ENCODE results near the gene SLC16A8. TPM values are rescaled to one million over a fixed set of nuclear protein-coding genes. Genes with fewer than 3 reads are reported as not detected.
"Not testable (repeated sequence)": the region's sequence is repeated elsewhere in the genome, so short reads cannot be mapped to it uniquely, and the experiment has no call there.

Gene SLC16A8
- total RNA-seq, 1 donor from 2014 or later = not detected

DNA sequence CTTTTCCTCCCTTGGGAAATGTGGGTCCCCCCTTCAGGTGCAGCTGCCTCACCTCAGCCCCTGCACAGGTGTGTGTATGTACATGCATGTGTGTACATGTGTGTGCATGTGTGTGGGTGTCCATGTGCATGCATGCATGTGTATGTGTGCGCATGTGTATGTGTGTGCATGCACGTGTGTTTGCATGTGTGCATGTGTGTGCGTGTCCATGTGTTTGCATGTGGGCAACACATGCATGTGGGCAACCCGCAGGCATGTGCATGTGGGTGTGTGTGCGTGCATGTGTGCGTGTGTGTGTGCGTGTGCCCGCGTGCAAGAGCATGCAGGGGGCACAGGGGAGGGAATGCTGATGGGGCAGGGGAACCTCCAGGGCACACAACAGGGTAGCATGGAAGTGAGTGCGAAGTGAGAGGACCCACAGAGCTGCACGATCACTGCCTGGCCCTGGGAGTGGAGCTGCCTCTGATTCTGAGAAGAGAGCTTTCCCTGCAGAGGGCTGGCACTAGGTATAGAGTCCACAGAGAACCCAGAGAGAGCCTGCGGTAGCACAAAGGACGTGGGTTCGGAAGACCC lies 41.1 kb upstream of the SLC16A8 start:
- no peak for DNase-seq (ENCODE audit: extremely low spot score, unreplicated experiment)
- H3K4me3 Mint-ChIP-seq = no peak overlapping the region
- TF ChIP-seq, protein P1, sequence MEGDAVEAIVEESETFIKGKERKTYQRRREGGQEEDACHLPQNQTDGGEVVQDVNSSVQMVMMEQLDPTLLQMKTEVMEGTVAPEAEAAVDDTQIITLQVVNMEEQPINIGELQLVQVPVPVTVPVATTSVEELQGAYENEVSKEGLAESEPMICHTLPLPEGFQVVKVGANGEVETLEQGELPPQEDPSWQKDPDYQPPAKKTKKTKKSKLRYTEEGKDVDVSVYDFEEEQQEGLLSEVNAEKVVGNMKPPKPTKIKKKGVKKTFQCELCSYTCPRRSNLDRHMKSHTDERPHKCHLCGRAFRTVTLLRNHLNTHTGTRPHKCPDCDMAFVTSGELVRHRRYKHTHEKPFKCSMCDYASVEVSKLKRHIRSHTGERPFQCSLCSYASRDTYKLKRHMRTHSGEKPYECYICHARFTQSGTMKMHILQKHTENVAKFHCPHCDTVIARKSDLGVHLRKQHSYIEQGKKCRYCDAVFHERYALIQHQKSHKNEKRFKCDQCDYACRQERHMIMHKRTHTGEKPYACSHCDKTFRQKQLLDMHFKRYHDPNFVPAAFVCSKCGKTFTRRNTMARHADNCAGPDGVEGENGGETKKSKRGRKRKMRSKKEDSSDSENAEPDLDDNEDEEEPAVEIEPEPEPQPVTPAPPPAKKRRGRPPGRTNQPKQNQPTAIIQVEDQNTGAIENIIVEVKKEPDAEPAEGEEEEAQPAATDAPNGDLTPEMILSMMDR (conservative IDR thresholded peaks at IDR 0.05) = no peak
- H3K27me3 Mint-ChIP-seq = no peaks in the 10 kb centered on the region
- H3K4me1 Mint-ChIP-seq (ENCODE audit: unreplicated experiment) = peaks cover 3% of the 10 kb centered on the region
- no peaks in the 10 kb centered on the region for H3K9me3 Mint-ChIP-seq
- no peak overlapping the region for H3K27ac Mint-ChIP-seq
- H3K36me3 Mint-ChIP-seq = no peaks in the 10 kb centered on the region

DNA sequence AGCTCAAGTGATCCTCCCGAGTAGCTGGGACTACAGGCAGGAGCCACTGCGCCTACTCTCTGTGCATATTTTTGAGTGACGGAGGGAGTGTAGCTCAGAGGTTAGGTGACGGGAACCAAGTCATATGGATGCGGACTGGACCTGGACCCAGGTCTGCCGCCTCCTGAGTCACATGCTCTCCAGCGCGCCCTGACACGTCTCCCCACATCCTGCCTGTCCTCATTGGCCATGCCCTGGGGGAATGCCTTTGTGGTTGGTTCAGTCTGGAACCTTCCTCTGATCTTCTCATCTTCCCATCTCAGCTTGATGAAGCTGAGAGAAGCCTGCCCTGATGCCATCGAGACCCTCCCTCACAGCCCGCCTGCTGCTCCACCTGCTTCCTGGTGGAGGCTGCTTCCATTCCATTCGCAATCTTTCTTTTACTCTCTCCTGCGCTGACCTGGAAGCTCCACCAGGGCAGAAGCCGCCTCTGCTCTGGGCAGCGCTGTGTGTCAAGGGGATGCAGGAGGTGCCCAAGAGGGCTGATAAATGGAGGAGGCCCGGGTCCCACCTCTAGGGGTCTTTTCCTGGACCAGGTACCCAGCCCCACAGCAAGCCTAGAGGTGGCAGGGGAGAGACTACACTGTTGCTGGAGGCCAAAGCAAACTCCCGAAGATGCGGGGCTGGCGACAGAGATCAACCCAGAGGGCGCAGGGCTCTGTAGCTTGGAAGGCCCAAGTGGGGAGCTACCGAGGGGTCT lies 40.4 kb upstream of the SLC16A8 start:
- TF ChIP-seq, protein P1 (conservative IDR thresholded peaks at IDR 0.05) = no peak
- Mint-ChIP-seq H3K9me3 (no peaks in the 10 kb centered on the region), H3K36me3 (no peaks in the 10 kb centered on the region), H3K27ac (no peak overlapping the region), H3K4me3 (no peak overlapping the region), H3K4me1 (ENCODE audit: unreplicated experiment) (peaks cover 3% of the 10 kb centered on the region), H3K27me3 (no peaks in the 10 kb centered on the region)
- DNase-seq (ENCODE audit: extremely low spot score, unreplicated experiment) = no peak

DNA sequence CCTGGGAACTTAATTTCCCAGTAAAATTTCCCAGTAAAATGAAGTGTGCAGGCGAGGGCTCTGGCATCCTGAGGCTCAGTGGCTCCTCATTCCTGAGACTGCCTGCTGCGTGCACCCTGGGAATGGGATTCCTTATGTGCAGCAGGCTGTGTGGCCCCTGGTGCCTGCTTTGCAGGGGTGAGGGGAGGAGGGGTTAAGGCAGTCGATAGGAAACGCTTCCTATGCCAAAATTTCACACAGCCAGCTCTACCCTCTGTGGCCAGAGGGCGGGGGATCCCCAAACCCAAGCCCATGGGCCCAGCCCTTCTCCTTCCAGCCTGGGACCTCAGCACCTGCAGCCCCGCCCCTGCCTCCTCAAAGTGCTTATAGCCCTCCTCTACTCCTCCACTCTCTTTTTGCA lies 38.6 kb upstream of the SLC16A8 start:
- H3K27ac Mint-ChIP-seq = no peak overlapping the region
- DNase-seq (ENCODE audit: extremely low spot score, unreplicated experiment) = no peak
- no peaks in the 10 kb centered on the region for H3K9me3 Mint-ChIP-seq
- no peaks in the 10 kb centered on the region for H3K27me3 Mint-ChIP-seq
- peaks cover 3% of the 10 kb centered on the region for H3K4me1 Mint-ChIP-seq (ENCODE audit: unreplicated experiment)
- TF ChIP-seq, protein P1 (conservative IDR thresholded peaks at IDR 0.05) = no peak
- no peak overlapping the region for H3K4me3 Mint-ChIP-seq
- H3K36me3 Mint-ChIP-seq = no peaks in the 10 kb centered on the region

DNA sequence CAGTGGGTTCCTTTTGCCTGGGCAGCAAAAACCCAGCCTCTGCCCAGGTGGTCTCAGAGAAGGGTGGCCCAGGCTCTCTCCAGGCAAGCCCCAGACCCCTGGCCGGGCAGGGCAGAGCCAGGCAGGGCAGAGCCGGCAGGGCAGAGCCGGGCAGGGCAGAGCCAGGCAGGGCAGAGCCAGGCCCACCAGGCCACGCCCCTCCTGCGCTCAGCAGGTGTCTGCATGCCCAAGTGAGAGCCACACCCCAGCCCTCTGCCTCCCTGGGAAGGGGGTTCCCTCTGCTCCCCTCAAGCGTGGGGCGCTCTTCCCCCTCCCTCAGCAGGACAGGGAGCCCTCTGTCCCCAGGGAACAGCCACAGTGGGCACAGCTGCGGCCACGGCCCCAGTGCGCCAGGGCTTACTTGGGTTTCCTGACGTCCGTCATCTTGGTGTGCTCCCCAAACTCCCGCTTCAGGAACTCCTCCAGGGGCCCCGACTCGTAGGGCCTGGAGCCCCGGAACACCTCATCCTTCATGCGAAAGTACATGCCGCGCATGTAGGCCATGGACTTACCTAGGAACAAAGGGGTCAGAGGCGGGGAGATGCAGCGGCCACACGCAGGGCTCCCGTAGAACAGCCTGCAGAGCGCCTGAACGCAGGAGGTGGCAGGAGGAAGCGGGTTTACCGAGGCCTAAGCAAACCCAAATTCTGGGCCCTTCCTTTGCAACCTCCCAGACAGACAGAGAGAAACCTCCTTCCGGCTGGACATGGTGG lies 36.6 kb upstream of the SLC16A8 start:
- Mint-ChIP-seq H3K27ac (no peak overlapping the region), H3K27me3 (no peaks in the 10 kb centered on the region), H3K9me3 (no peaks in the 10 kb centered on the region), H3K4me1 (ENCODE audit: unreplicated experiment) (peaks cover 3% of the 10 kb centered on the region), H3K4me3 (no peak overlapping the region), H3K36me3 (no peaks in the 10 kb centered on the region)
- TF ChIP-seq, protein P1 (conservative IDR thresholded peaks at IDR 0.05) = no peak
- no peak for DNase-seq (ENCODE audit: extremely low spot score, unreplicated experiment)

DNA sequence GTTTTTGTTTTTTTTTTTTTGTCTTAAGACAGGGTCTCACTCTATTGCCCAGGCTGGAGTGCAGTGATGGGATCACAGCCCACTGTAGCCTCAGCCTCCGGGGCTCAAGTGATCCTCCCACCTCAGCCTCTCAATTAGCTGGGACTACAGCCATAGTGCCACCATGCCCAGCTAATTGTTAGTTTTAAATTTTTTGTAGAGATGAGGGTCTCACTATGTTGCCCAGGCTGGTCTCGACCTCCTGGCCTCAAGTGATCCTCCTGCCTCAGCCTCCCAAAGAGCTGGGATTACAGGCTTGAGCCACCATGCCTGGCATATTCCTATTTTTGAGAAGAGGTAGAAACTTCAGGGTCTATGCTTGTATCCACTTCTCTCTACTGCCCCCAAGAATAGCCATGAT lies 34.8 kb upstream of the SLC16A8 start:
- not testable (repeated sequence) for H3K9me3 Mint-ChIP-seq; H3K4me1 Mint-ChIP-seq (ENCODE audit: unreplicated experiment); H3K27ac Mint-ChIP-seq; H3K36me3 Mint-ChIP-seq; H3K4me3 Mint-ChIP-seq; H3K27me3 Mint-ChIP-seq; DNase-seq (ENCODE audit: extremely low spot score, unreplicated experiment)

DNA sequence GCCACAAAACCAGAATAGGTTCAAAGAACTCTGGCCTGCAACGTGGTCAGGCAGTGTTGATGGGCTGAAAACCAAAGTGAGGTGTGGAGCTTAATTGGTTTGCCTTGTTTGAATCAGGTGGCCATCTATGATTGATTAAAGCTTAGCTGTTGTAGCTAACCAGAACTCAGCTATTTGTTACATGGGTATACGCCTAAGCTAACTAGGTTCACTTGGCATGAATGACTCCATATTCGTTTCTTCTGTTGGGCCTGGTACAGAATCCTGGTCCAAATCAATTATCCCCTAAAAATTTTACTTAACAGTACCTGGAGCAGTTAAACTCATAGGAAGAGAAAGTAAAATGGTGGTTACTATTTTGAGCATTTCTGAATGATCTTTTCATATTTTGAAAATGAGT lies 34.2 kb upstream of the SLC16A8 start:
- H3K4me1 Mint-ChIP-seq (ENCODE audit: unreplicated experiment) = peaks cover 4% of the 10 kb centered on the region
- no peak overlapping the region for H3K27ac Mint-ChIP-seq
- TF ChIP-seq, protein P1 (conservative IDR thresholded peaks at IDR 0.05) = no peak
- no peaks in the 10 kb centered on the region for H3K9me3 Mint-ChIP-seq
- H3K4me3 Mint-ChIP-seq = no peak overlapping the region
- H3K27me3 Mint-ChIP-seq = no peaks in the 10 kb centered on the region
- DNase-seq (ENCODE audit: extremely low spot score, unreplicated experiment) = no peak
- H3K36me3 Mint-ChIP-seq = peaks cover 4% of the 10 kb centered on the region

DNA sequence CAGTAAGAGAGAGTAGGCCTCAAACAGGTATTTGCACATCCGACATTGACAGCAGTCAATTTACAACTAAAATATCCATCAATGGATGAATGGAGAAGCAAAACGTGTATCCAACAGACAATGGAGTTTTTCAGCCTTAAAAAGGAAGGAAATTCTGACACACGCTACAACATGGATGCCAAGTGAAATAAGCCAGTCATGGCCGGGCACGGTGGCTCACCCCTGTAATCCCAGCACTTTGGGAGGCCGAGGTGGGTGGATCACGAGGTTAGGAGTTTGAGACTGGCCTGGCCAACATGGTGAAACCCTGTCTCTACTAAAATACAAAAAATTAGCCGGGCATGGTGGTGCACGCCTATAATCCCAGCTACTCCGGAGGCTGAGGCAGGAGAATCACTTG lies 33.6 kb upstream of the SLC16A8 start:
- H3K4me3 Mint-ChIP-seq; DNase-seq (ENCODE audit: extremely low spot score, unreplicated experiment); H3K4me1 Mint-ChIP-seq (ENCODE audit: unreplicated experiment); H3K27me3 Mint-ChIP-seq; H3K36me3 Mint-ChIP-seq; H3K9me3 Mint-ChIP-seq; H3K27ac Mint-ChIP-seq: not testable (repeated sequence)
